ENCODE measurements around the gene NDUFA11.

NDUFA11 gene

DNA sequence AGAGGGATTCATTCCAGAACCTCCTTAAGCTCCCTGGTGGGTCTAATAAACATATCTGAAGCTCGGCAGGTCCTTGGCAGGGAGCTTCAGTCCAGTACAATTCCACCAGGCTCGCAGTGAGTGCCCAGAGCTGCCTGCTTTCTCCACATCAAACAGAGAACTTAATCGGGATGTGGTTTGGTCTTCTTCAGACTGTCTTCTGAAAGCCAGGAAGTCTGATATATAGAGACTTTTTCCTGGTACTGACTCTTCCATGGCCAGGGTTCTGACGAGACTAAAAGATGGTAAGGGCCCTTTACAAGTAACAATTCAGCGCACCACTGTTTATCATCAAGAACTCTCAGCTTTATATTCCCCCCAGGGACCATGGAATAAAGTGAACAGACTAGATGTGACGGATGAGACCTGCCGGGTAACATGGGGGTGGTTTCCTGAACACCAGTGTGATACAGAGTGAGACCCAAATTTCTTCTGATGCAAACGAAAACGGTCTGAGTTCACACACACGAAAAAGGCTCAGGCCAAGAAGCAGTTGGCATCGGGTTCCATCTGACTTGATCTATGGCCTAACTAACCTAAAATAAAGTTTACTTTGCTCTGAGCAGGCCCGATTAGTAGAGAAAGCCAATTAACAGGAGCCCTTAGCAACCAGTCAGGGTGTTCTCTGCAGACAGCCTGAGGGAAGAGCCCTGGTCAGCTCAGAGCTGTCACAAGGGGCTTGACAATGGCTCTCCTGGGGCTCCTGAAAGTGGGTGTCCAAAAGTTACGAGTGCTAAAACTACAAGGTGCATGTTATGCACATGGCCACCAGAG is 45.4 kb upstream of the NDUFA11 start:
- no peak overlapping the region for H3K4me3 ChIP-seq (ENCODE audit: low read length)
- no peak for DNase-seq (ENCODE audit: low read depth)
- TF ChIP-seq, protein P1, sequence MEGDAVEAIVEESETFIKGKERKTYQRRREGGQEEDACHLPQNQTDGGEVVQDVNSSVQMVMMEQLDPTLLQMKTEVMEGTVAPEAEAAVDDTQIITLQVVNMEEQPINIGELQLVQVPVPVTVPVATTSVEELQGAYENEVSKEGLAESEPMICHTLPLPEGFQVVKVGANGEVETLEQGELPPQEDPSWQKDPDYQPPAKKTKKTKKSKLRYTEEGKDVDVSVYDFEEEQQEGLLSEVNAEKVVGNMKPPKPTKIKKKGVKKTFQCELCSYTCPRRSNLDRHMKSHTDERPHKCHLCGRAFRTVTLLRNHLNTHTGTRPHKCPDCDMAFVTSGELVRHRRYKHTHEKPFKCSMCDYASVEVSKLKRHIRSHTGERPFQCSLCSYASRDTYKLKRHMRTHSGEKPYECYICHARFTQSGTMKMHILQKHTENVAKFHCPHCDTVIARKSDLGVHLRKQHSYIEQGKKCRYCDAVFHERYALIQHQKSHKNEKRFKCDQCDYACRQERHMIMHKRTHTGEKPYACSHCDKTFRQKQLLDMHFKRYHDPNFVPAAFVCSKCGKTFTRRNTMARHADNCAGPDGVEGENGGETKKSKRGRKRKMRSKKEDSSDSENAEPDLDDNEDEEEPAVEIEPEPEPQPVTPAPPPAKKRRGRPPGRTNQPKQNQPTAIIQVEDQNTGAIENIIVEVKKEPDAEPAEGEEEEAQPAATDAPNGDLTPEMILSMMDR (conservative IDR thresholded peaks at IDR 0.05; ENCODE audit: low read length) = no peak

DNA sequence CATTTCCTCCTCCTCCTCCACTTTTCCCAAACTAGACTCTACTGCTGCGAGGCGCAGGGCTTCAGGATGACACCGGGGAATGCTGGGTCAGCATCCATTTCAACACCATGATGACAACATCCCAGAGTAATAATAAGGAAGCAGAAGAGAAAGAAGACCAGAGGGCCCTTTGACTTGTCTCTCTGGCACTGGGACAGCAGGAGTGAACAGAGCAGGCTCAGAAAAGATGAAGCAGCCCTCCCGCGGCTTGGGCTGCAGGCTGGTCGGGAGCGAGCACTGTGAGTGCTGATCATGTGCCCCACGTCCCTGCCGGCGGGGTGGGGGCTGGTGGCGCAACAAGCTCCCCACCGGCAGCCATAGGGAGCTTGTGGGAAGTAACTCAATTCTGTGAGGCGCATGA is 43.8 kb upstream of the NDUFA11 start:
- TF ChIP-seq, protein P1 (conservative IDR thresholded peaks at IDR 0.05; ENCODE audit: low read length) = no peak
- DNase-seq (ENCODE audit: low read depth) = peak; percentile 76
- peak overlapping the region; percentile 16; the same call in 1 of the 2 replicates for H3K4me3 ChIP-seq (ENCODE audit: low read length)

DNA sequence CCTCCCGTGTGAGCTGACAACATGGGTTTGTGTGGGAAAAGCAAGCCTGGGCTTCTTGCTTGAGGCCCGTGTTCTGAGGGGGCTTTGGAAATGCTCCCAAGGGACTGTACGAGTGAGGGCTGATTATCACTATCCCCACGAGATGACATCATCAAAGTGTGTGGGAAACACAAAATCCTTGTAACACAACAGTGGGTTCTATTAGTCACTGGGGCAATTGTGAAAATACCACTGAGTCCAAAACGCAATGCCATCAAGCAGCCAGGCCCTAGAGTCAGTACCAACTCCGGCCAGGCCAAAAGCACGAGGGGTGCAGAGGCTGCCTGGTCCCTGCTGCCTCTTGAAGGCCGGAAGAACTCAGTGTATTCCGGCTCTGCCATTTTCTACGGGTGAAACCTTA is 40.0 kb upstream of the NDUFA11 start:
- H3K4me3 ChIP-seq (ENCODE audit: low read length) = no peak overlapping the region
- peak; percentile 47 for DNase-seq (ENCODE audit: low read depth)
- TF ChIP-seq, protein P1 (conservative IDR thresholded peaks at IDR 0.05; ENCODE audit: low read length) = no peak

DNA sequence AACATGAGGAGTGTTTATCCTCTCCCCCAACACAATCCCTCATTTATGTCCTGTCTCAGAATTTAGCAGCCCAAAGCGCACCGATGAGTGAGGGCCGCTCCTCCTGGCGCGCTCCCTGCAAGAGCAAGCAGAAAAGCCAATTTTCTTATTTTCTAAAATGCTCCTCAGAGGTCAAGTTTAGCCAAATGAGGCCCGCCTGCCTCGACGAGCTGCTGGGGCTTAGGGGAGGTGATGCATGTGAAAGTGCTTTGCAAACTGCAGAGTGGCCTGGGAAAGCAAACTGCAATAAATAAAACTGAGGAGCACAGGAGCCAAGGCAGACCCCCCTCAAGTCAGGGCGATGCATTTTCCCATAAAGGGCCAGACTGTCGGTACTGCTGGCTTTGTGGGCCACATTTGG is 39.5 kb upstream of the NDUFA11 start:
- TF ChIP-seq, protein P1 (conservative IDR thresholded peaks at IDR 0.05; ENCODE audit: low read length) = no peak

DNA sequence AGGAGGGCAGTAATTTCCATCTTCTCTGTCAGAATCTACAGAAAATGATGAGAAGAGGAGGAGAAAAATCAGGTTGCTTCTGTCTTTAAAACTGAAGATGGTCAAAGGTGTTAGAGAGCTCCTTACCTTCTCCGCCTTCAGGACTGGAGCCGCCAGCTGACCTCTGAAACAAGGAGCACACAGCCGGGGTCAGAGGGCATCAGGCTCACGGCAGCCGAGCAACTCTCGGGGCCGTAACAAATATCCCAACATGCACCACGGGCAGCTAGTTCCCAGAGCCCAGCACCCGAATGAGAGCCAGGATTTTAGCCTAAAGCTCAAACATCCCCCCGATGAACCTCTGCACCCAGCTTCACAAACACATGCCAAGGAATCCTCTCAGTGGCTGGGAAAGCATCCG is 38.1 kb upstream of the NDUFA11 start:
- DNase-seq (ENCODE audit: low read depth) = no peak
- TF ChIP-seq, protein P1 (conservative IDR thresholded peaks at IDR 0.05; ENCODE audit: low read length) = no peak
- H3K4me3 ChIP-seq (ENCODE audit: low read length) = no peak overlapping the region

More for the DNA sequence above, 39.5 kb upstream of the NDUFA11 start:
- no peak for DNase-seq (ENCODE audit: low read depth)
- no peak overlapping the region for H3K4me3 ChIP-seq (ENCODE audit: low read length)

DNA sequence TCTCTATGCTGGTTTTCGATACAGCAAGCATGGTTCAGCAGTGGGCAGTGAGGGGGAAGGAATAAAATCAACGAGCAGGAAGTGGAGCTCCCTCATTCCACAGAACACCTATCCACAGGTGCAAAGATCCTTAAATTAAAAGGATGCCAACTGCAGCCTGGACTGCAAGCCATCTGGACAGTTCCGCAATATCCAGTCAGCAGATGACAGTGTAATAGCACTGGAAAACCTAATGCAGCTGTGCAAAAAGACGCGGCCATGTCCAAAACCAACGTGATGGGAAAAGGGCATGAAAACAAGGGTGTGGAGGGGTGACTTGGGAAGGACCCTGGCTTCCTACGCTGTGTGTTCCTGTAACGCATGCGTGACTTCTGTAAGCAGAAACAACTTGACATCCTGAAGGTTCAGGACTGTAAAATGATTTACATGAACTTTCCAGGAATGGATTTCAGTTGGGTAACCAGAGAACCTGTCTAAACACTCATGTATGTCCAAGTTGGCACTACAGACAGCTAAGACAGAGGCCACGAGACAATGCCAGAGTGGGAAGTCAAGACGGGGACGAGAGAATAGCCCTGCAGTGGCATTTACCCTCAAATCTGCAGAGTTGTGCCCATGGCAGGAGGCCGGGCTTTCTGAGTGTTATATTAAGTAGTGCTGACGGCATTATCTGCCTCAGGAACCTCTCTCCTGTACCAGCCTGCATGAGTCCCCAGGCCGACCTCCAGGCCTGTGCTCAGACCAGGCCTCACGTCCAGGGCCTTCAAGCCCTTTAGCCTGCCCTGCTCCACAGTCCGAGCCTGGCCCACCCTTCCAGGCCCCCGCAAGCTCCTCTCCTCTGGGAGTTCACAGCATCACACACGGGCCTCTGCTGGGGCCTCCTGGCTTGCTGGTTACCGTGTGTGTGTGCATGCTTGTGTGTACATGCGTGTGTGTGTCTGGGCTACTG is 36.9 kb upstream of the NDUFA11 start:
- TF ChIP-seq, protein P1 (conservative IDR thresholded peaks at IDR 0.05; ENCODE audit: low read length) = no peak
- DNase-seq (ENCODE audit: low read depth) = no peak
- H3K4me3 ChIP-seq (ENCODE audit: low read length) = no peak overlapping the region

Data from AG10803 (cell line).